HepG2 (cell line): ENCODE results near the gene REPIN1. TPM values are rescaled to one million over a fixed set of nuclear protein-coding genes. Genes with fewer than 3 reads are reported as not detected.
A peak's percentile ranks its signal among the peaks of the same experiment; 100 is the strongest.

Experiments
- HHEX ChIP-seq: IDR thresholded peaks from 2 replicates; pipeline ENCODE4 v1.6.1; 2016; ENCODE audit warnings: control low read depth
- HIVEP1 ChIP-seq: sonication (generic); formaldehyde crosslinking; IDR thresholded peaks from 2 replicates; pipeline ENCODE4 v1.4.0; 2020; ENCODE audit warnings: mild to moderate bottlenecking, missing genetic modification reagents
- KDM5A ChIP-seq: fragments of 200-600 bp; sonication (generic); IDR thresholded peaks from 2 replicates; pipeline ENCODE4 v1.7.0; 2018; ENCODE audit warnings: antibody characterized with exemption, mild to moderate bottlenecking, low read length, borderline replicate concordance
- LCORL ChIP-seq, 2 experiments: fragments of 450-650 bp in 1 of 2; sonication (generic) in 1 of 2; formaldehyde crosslinking in 1 of 2; IDR thresholded peaks; 2 replicates each; pipeline versions ENCODE4 v1.5.0 to v1.6.1; 2017 to 2020; ENCODE audit warnings: antibody characterized with exemption in 1 of 2, missing genetic modification reagents in 1 of 2
- MAFK ChIP-seq, 2 experiments: IDR thresholded peaks in 1 of 2; conservative IDR thresholded peaks in 1 of 2; 2 replicates each; pipeline ENCODE4 v1.6.1; 2011; ENCODE audit warnings: improper control_type of control experiment in 2 of 2, low read length in 2 of 2
- POGZ ChIP-seq: sonication (generic); formaldehyde crosslinking; IDR thresholded peaks from 2 replicates; pipeline ENCODE4 v1.4.0; 2020; ENCODE audit warnings: mild to moderate bottlenecking, missing genetic modification reagents
- ZC3H4 ChIP-seq: sonication (generic); formaldehyde crosslinking; IDR thresholded peaks from 2 replicates; pipeline ENCODE4 v1.4.0; 2020; ENCODE audit warnings: missing genetic modification reagents, borderline replicate concordance
- ZNF121 ChIP-seq: sonication (generic); formaldehyde crosslinking; IDR thresholded peaks from 2 replicates; pipeline ENCODE4 v1.5.0; 2020; ENCODE audit warnings: mild to moderate bottlenecking, missing genetic modification reagents
- ZNF614 ChIP-seq: IDR thresholded peaks from 2 replicates; pipeline ENCODE4 v1.6.1; 2018; ENCODE audit warnings: missing biosample characterization, missing genetic modification reagents, inconsistent platforms, borderline replicate concordance
- ZNF670 ChIP-seq: sonication (generic); formaldehyde crosslinking; IDR thresholded peaks from 2 replicates; pipeline ENCODE4 v1.8.0; 2022; ENCODE audit warnings: mild to moderate bottlenecking, missing genetic modification reagents, borderline replicate concordance
- ZNF672 ChIP-seq: sonication (generic); formaldehyde crosslinking; IDR thresholded peaks from 2 replicates; pipeline ENCODE4 v1.8.1; 2022; ENCODE audit warnings: missing genetic modification reagents
- ZSCAN30 ChIP-seq: sonication (generic); formaldehyde crosslinking; IDR thresholded peaks from 2 replicates; pipeline ENCODE4 v1.5.0; 2020; ENCODE audit warnings: mild to moderate bottlenecking, missing genetic modification reagents
- polyA plus RNA-seq, 8 experiments: library from polyadenylated mRNA; depleted of rRNA in 3 of 8; stranded (reverse) in 7 of 8; unstranded in 1 of 8; fragments of >200 nt; fragmentation: Illumina TruSeq in 4 of 8; extraction: Trizol in 4 of 8; gene quantifications; 2 replicates each; pipeline versions ENCODE4 v1.2.1 to v1.2.3, GENCODE V29; 2011 to 2016; ENCODE audit warnings: low read depth in 4 of 8, missing spikeins in 1 of 8, mixed read lengths in 1 of 8; ENCODE audit not compliant: insufficient read depth in 1 of 8
- total RNA-seq, 5 experiments: library from RNA; depleted of rRNA; stranded (reverse); fragments of >200 nt; fragmentation: Illumina TruSeq; extraction: Trizol; gene quantifications; 2 replicates each; pipeline ENCODE4 v1.2.3, GENCODE V29; 2016; ENCODE audit warnings: low read depth in 1 of 5
- TF ChIP-seq, protein P1 (sequence below): sonication (generic); formaldehyde crosslinking; IDR thresholded peaks from 2 replicates; pipeline ENCODE4 v1.4.0; 2020; ENCODE audit warnings: missing genetic modification reagents, borderline replicate concordance
- TF ChIP-seq, protein P2 (sequence below): sonication (generic); formaldehyde crosslinking; IDR thresholded peaks from 2 replicates; pipeline ENCODE4 v1.4.0; 2020; ENCODE audit warnings: missing genetic modification reagents
- TF ChIP-seq, protein P3 (sequence below): sonication (generic); formaldehyde crosslinking; IDR thresholded peaks from 2 replicates; pipeline ENCODE4 v1.8.0; 2022; ENCODE audit warnings: mild to moderate bottlenecking, missing genetic modification reagents; ENCODE audit not compliant: insufficient replicate concordance
- TF ChIP-seq, protein P4 (sequence below): sonication (generic); formaldehyde crosslinking; IDR thresholded peaks from 2 replicates; pipeline ENCODE4 v1.5.0; 2020; ENCODE audit warnings: missing genetic modification reagents

The REPIN1 gene
- total and polyA plus RNA-seq, 2 of the 13 experiments (the other 11 are each of a cell fraction or from before 2014, with no cell fraction given): 69.9 to 108 TPM

DNA sequence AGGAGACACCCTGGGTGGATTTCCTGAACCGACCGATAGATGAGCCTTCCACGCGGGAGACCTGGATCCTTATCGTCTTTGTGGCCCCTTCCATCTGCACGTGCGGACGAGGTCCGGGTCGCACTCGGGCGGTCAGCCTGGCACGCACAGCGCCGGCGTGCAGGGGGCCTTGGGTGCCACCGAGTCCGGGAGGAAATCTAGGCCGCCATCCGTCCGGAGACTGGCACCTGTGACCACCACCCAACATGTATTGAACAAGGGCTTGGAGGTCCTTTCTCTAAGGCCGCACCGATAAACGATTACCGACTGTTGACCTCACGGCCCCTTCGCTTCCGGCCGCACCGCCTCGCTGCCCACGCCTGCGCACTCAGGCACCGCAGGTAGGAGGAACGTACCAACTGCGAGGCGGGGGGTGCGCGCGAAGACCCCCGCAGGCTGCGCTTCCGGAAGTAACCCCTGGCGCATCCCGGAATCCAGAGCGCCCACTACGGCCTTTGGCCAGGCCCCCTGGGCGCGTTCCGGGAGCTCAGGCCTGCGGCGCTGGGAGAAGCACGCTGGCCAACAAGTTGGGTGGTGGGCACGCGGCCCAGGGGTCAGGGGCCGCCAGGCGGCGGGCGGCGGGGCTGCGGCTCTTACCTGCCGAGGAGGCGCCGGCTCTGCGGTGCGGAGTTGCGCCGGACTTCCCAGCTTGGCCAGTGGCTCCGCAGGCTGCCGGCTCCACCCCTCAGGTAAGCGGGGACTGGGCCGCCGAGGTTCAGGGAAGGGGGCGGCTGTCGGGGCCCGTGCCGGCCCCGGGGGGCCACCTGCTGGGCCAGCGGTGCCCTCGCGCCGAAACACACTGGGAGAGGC is 45.6 kb upstream of the REPIN1 start, which contains the start of the genes ACTR3C and LRRC61 (continued):
- TF ChIP-seq, protein P1, sequence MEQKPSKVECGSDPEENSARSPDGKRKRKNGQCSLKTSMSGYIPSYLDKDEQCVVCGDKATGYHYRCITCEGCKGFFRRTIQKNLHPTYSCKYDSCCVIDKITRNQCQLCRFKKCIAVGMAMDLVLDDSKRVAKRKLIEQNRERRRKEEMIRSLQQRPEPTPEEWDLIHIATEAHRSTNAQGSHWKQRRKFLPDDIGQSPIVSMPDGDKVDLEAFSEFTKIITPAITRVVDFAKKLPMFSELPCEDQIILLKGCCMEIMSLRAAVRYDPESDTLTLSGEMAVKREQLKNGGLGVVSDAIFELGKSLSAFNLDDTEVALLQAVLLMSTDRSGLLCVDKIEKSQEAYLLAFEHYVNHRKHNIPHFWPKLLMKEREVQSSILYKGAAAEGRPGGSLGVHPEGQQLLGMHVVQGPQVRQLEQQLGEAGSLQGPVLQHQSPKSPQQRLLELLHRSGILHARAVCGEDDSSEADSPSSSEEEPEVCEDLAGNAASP (CRISPR knock-in tag): peak; percentile 61; the same call in 1 of the 2 replicates
- TF ChIP-seq HHEX (CRISPR knock-in tag) (no peak), ZSCAN30 (CRISPR knock-in tag) (peak; percentile 96), ZNF670 (CRISPR knock-in tag) (peak; percentile 89; the same call in 1 of the 2 replicates), ZNF672 (CRISPR knock-in tag) (no peak; the same call in 1 of the 2 replicates), HIVEP1 (peak; percentile 62), LCORL (IDR thresholded peaks at IDR 0.05) (no peak), LCORL (CRISPR knock-in tag; IDR thresholded peaks at IDR 0.05) (peak; percentile 91), ZNF121 (CRISPR knock-in tag) (peak; percentile 61), ZNF614 (CRISPR knock-in tag) (peak; percentile 77; the same call in 1 of the 2 replicates), ZC3H4 (peak; percentile 47; the same call in 1 of the 2 replicates), POGZ (peak; percentile 89), MAFK (conservative IDR thresholded peaks at IDR 0.05 in 1 of 2, IDR thresholded peaks at IDR 0.05 in 1 of 2; ENCODE audit: low read length in 2 of 2) (no peak), KDM5A (no peak; the same call in 1 of the 2 replicates)
- TF ChIP-seq, protein P2, sequence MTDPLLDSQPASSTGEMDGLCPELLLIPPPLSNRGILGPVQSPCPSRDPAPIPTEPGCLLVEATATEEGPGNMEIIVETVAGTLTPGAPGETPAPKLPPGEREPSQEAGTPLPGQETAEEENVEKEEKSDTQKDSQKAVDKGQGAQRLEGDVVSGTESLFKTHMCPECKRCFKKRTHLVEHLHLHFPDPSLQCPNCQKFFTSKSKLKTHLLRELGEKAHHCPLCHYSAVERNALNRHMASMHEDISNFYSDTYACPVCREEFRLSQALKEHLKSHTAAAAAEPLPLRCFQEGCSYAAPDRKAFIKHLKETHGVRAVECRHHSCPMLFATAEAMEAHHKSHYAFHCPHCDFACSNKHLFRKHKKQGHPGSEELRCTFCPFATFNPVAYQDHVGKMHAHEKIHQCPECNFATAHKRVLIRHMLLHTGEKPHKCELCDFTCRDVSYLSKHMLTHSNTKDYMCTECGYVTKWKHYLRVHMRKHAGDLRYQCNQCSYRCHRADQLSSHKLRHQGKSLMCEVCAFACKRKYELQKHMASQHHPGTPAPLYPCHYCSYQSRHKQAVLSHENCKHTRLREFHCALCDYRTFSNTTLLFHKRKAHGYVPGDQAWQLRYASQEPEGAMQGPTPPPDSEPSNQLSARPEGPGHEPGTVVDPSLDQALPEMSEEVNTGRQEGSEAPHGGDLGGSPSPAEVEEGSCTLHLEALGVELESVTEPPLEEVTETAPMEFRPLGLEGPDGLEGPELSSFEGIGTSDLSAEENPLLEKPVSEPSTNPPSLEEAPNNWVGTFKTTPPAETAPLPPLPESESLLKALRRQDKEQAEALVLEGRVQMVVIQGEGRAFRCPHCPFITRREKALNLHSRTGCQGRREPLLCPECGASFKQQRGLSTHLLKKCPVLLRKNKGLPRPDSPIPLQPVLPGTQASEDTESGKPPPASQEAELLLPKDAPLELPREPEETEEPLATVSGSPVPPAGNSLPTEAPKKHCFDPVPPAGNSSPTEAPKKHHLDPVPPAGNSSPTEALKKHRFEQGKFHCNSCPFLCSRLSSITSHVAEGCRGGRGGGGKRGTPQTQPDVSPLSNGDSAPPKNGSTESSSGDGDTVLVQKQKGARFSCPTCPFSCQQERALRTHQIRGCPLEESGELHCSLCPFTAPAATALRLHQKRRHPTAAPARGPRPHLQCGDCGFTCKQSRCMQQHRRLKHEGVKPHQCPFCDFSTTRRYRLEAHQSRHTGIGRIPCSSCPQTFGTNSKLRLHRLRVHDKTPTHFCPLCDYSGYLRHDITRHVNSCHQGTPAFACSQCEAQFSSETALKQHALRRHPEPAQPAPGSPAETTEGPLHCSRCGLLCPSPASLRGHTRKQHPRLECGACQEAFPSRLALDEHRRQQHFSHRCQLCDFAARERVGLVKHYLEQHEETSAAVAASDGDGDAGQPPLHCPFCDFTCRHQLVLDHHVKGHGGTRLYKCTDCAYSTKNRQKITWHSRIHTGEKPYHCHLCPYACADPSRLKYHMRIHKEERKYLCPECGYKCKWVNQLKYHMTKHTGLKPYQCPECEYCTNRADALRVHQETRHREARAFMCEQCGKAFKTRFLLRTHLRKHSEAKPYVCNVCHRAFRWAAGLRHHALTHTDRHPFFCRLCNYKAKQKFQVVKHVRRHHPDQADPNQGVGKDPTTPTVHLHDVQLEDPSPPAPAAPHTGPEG: peak; percentile 92
- TF ChIP-seq, protein P3, sequence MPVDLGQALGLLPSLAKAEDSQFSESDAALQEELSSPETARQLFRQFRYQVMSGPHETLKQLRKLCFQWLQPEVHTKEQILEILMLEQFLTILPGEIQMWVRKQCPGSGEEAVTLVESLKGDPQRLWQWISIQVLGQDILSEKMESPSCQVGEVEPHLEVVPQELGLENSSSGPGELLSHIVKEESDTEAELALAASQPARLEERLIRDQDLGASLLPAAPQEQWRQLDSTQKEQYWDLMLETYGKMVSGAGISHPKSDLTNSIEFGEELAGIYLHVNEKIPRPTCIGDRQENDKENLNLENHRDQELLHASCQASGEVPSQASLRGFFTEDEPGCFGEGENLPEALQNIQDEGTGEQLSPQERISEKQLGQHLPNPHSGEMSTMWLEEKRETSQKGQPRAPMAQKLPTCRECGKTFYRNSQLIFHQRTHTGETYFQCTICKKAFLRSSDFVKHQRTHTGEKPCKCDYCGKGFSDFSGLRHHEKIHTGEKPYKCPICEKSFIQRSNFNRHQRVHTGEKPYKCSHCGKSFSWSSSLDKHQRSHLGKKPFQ (CRISPR knock-in tag): peak; percentile 41
- TF ChIP-seq, protein P4, sequence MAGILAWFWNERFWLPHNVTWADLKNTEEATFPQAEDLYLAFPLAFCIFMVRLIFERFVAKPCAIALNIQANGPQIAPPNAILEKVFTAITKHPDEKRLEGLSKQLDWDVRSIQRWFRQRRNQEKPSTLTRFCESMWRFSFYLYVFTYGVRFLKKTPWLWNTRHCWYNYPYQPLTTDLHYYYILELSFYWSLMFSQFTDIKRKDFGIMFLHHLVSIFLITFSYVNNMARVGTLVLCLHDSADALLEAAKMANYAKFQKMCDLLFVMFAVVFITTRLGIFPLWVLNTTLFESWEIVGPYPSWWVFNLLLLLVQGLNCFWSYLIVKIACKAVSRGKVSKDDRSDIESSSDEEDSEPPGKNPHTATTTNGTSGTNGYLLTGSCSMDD: 0 out of 2 replicates have a peak, but pooled peaks have one; percentile 32
